GM23338 (cell line): ENCODE measurements around the gene RSPH6A.

ENCODE experiments used
- EZH2 ChIP-seq: fragments of 200-600 bp; sonication (generic); IDR thresholded peaks from one replicate; pipeline ENCODE4 v1.8.0; 2017; ENCODE audit warnings: antibody characterized with exemption, mild to moderate bottlenecking, low read depth; ENCODE audit not compliant: unreplicated experiment
- JUNB ChIP-seq: IDR thresholded peaks from one replicate; pipeline ENCODE4 v1.6.1; 2016; ENCODE audit warnings: antibody characterized with exemption; ENCODE audit not compliant: unreplicated experiment
- TF ChIP-seq, protein P1 (sequence below), 2 experiments: fragments of 200-600 bp in 1 of 2; sonication (generic) in 1 of 2; conservative IDR thresholded peaks; 2 replicates each; pipeline versions ENCODE4 v1.5.1 to v1.6.1; 2016 to 2017; ENCODE audit warnings: antibody characterized with exemption in 2 of 2, low read depth in 2 of 2, mild to moderate bottlenecking in 2 of 2, moderate library complexity in 1 of 2
- TF ChIP-seq, protein P2 (sequence below): IDR thresholded peaks from one replicate; pipeline ENCODE4 v1.6.1; 2018; ENCODE audit warnings: antibody characterized with exemption; ENCODE audit not compliant: unreplicated experiment
- TF ChIP-seq, protein P3 (sequence below): IDR thresholded peaks from 2 replicates; pipeline ENCODE4 v1.6.1; 2016; ENCODE audit warnings: antibody characterized with exemption

DNA sequence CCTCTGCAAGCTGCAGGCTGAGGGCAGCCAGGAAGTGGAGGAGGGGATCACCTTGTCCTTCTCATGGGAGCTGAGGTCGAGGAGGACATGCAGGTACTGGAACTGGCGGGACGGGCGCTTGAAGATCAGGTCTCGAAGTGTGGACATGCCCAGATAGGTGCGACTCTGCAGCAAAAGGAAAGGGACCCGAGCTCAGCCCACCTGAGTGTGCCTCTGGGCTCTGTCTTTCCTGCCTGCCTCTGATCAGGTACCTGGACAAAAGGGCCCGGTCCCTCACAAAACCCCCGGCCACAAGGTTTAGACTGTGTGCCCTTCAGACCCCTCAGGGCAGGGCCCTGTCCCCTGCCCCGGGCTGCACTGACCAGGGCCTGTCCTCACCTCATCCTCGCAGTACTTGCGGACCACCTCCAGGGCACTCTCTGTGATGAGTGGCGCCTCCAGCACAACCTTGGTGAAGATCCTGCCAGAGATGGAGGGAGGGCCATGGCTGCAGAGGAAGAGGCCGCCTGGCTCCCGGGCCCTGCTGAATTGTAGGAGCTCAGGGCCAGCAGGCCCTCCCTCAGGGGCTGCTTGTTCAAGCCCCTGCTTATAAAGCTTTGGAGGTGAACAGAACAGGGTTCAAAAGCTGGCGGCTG, 12.5 kb upstream of the RSPH6A start:
- TF ChIP-seq, protein P1, sequence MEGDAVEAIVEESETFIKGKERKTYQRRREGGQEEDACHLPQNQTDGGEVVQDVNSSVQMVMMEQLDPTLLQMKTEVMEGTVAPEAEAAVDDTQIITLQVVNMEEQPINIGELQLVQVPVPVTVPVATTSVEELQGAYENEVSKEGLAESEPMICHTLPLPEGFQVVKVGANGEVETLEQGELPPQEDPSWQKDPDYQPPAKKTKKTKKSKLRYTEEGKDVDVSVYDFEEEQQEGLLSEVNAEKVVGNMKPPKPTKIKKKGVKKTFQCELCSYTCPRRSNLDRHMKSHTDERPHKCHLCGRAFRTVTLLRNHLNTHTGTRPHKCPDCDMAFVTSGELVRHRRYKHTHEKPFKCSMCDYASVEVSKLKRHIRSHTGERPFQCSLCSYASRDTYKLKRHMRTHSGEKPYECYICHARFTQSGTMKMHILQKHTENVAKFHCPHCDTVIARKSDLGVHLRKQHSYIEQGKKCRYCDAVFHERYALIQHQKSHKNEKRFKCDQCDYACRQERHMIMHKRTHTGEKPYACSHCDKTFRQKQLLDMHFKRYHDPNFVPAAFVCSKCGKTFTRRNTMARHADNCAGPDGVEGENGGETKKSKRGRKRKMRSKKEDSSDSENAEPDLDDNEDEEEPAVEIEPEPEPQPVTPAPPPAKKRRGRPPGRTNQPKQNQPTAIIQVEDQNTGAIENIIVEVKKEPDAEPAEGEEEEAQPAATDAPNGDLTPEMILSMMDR (conservative IDR thresholded peaks at IDR 0.05; ENCODE audit: low read depth in 2 of 2) = peak in 1 of 2 experiments; percentile 6; a peak in 1 of 4 replicates
- TF ChIP-seq, protein P2, sequence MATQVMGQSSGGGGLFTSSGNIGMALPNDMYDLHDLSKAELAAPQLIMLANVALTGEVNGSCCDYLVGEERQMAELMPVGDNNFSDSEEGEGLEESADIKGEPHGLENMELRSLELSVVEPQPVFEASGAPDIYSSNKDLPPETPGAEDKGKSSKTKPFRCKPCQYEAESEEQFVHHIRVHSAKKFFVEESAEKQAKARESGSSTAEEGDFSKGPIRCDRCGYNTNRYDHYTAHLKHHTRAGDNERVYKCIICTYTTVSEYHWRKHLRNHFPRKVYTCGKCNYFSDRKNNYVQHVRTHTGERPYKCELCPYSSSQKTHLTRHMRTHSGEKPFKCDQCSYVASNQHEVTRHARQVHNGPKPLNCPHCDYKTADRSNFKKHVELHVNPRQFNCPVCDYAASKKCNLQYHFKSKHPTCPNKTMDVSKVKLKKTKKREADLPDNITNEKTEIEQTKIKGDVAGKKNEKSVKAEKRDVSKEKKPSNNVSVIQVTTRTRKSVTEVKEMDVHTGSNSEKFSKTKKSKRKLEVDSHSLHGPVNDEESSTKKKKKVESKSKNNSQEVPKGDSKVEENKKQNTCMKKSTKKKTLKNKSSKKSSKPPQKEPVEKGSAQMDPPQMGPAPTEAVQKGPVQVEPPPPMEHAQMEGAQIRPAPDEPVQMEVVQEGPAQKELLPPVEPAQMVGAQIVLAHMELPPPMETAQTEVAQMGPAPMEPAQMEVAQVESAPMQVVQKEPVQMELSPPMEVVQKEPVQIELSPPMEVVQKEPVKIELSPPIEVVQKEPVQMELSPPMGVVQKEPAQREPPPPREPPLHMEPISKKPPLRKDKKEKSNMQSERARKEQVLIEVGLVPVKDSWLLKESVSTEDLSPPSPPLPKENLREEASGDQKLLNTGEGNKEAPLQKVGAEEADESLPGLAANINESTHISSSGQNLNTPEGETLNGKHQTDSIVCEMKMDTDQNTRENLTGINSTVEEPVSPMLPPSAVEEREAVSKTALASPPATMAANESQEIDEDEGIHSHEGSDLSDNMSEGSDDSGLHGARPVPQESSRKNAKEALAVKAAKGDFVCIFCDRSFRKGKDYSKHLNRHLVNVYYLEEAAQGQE = no peak
- TF ChIP-seq EZH2 (no peak), JUNB (no peak)
- TF ChIP-seq, protein P3, sequence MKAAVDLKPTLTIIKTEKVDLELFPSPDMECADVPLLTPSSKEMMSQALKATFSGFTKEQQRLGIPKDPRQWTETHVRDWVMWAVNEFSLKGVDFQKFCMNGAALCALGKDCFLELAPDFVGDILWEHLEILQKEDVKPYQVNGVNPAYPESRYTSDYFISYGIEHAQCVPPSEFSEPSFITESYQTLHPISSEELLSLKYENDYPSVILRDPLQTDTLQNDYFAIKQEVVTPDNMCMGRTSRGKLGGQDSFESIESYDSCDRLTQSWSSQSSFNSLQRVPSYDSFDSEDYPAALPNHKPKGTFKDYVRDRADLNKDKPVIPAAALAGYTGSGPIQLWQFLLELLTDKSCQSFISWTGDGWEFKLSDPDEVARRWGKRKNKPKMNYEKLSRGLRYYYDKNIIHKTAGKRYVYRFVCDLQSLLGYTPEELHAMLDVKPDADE = no peak
